RWPE2 (cell line): ENCODE data around the gene GTF2B.
"Not testable (repeated sequence)": the region's sequence is repeated elsewhere in the genome, so short reads cannot be mapped to it uniquely, and the experiment has no call there.

Experiments used
- ATAC-seq: fragments of 200-7000 bp; cut with Tn5 transposase; 3 replicates; pipeline ENCODE4 v1.9.1; 2021; ENCODE audit warnings: low read depth
- DNase-seq: peaks from one replicate; pipeline ENCODE4 v3.0.0-alpha.2; 2020; ENCODE audit warnings: low spot score
- H3K27ac ChIP-seq: fragments of 450-650 bp; 2 replicates; pipeline ENCODE4 v1.5.1; 2017; ENCODE audit warnings: mild to moderate bottlenecking; ENCODE audit not compliant: poor library complexity, severe bottlenecking
- H3K27me3 ChIP-seq: fragments of 250-450 bp; sonication (Bioruptor Pico); 2 replicates; pipeline ENCODE4 v1.5.1; 2021; ENCODE audit warnings: mild to moderate bottlenecking, moderate library complexity; ENCODE audit not compliant: insufficient read depth, poor library complexity, severe bottlenecking
- H3K36me3 ChIP-seq: fragments of 250-450 bp; sonication (Bioruptor Pico); 2 replicates; pipeline ENCODE4 v1.5.1; 2020; ENCODE audit warnings: low read depth, mild to moderate bottlenecking, moderate library complexity
- H3K4me1 ChIP-seq: fragments of 250-450 bp; sonication (Bioruptor Pico); 2 replicates; pipeline ENCODE4 v1.5.1; 2021; ENCODE audit warnings: mild to moderate bottlenecking, moderate library complexity; ENCODE audit not compliant: insufficient read depth, poor library complexity, severe bottlenecking
- H3K4me3 ChIP-seq: fragments of 250-450 bp; sonication (Bioruptor Pico); 2 replicates; pipeline ENCODE4 v1.5.1; 2021; ENCODE audit warnings: mild to moderate bottlenecking, moderate library complexity; ENCODE audit not compliant: severe bottlenecking
- H3K9me3 ChIP-seq: fragments of 250-450 bp; sonication (Bioruptor Pico); 2 replicates; pipeline ENCODE4 v1.5.1; 2021; ENCODE audit warnings: mild to moderate bottlenecking, moderate library complexity; ENCODE audit not compliant: severe bottlenecking
- CTCF ChIP-seq: fragments of 450-650 bp; IDR thresholded peaks from one replicate; pipeline ENCODE4 v1.5.1; 2017; ENCODE audit warnings: mild to moderate bottlenecking, moderate library complexity; ENCODE audit not compliant: poor library complexity, severe bottlenecking

Gene GTF2B

GRCh38 chr1:88923224-88923623 is 31.9 kb upstream of the GTF2B start:
- no peaks in the 10 kb centered on the region for H3K4me1 ChIP-seq
- no peaks in the 10 kb centered on the region for H3K27me3 ChIP-seq
- H3K4me3 ChIP-seq = no peak overlapping the region
- no peak overlapping the region for H3K27ac ChIP-seq
- no peaks in the 10 kb centered on the region for H3K36me3 ChIP-seq
- DNase-seq (no peak), ATAC-seq (no peak)
- TF ChIP-seq CTCF = no peak
- no peaks in the 10 kb centered on the region for H3K9me3 ChIP-seq

GRCh38 chr1:88922214-88922613 is 30.8 kb upstream of the GTF2B start:
- Histone ChIP-seq H3K9me3 (peaks cover under 1% of the 10 kb centered on the region), H3K27ac (no peak overlapping the region), H3K4me3 (no peak overlapping the region), H3K27me3 (no peaks in the 10 kb centered on the region), H3K4me1 (no peaks in the 10 kb centered on the region), H3K36me3 (no peaks in the 10 kb centered on the region)
- TF ChIP-seq CTCF = no peak
- DNase-seq (no peak), ATAC-seq (no peak)

- DNase-seq (no peak), ATAC-seq (no peak)
- H3K27me3 ChIP-seq = no peaks in the 10 kb centered on the region
- no peak for TF ChIP-seq CTCF
- no peak overlapping the region for H3K27ac ChIP-seq
- H3K9me3 ChIP-seq = peaks cover 3% of the 10 kb centered on the region
- no peaks in the 10 kb centered on the region for H3K4me1 ChIP-seq
- no peaks in the 10 kb centered on the region for H3K36me3 ChIP-seq
- H3K4me3 ChIP-seq = no peak overlapping the region
Measured at GRCh38 chr1:88920845-88921244, 29.5 kb upstream of the GTF2B start.

- Histone ChIP-seq H3K36me3 (no peaks in the 10 kb centered on the region), H3K4me3 (no peak overlapping the region), H3K9me3 (peaks cover 3% of the 10 kb centered on the region), H3K4me1 (no peaks in the 10 kb centered on the region), H3K27ac (no peak overlapping the region), H3K27me3 (no peaks in the 10 kb centered on the region)
- ATAC-seq = no peak
- DNase-seq = no peak
- TF ChIP-seq CTCF = no peak
Measured at GRCh38 chr1:88917321-88918025, 26.1 kb upstream of the GTF2B start.

GRCh38 chr1:88916883-88917282 is 25.5 kb upstream of the GTF2B start:
- no peaks in the 10 kb centered on the region for H3K27me3 ChIP-seq
- peaks cover 3% of the 10 kb centered on the region for H3K9me3 ChIP-seq
- TF ChIP-seq CTCF = no peak
- no peak for ATAC-seq
- H3K27ac ChIP-seq = no peak overlapping the region
- H3K4me1 ChIP-seq = no peaks in the 10 kb centered on the region
- H3K4me3 ChIP-seq = no peak overlapping the region
- DNase-seq = no peak
- H3K36me3 ChIP-seq = no peaks in the 10 kb centered on the region

GRCh38 chr1:88911800-88912199 is 20.4 kb upstream of the GTF2B start:
- not testable (repeated sequence) for H3K4me1 ChIP-seq, H3K27ac ChIP-seq, H3K36me3 ChIP-seq, H3K4me3 ChIP-seq, H3K27me3 ChIP-seq, DNase-seq, ATAC-seq, H3K9me3 ChIP-seq
